WERI-Rb-1 (cell line): ENCODE measurements around the gene PDLIM5.

Source experiments
- DNase-seq: peaks from one replicate; pipeline ENCODE4 v3.0.0-alpha.2; 2020
- H3K27ac ChIP-seq: fragments of 250-450 bp; sonication (Bioruptor Pico); 2 replicates; pipeline ENCODE4 v1.5.1; 2020; ENCODE audit warnings: mild to moderate bottlenecking, moderate library complexity
- H3K27me3 ChIP-seq: fragments of 250-450 bp; sonication (Bioruptor Pico); 2 replicates; pipeline ENCODE4 v1.5.1; 2021; ENCODE audit warnings: mild to moderate bottlenecking, low read depth, moderate library complexity; ENCODE audit not compliant: insufficient read depth, severe bottlenecking
- H3K36me3 ChIP-seq: fragments of 250-450 bp; sonication (Bioruptor Pico); 2 replicates; pipeline ENCODE4 v1.5.1; 2020; ENCODE audit warnings: mild to moderate bottlenecking, moderate library complexity
- H3K4me3 ChIP-seq: 2 replicates; pipeline ENCODE4 v1.5.1; 2011; ENCODE audit warnings: low read depth, mild to moderate bottlenecking, control low read depth, low read length
- H3K9me3 ChIP-seq: fragments of 250-450 bp; sonication (Bioruptor Pico); 2 replicates; pipeline ENCODE4 v1.5.1; 2021; ENCODE audit warnings: mild to moderate bottlenecking, moderate library complexity; ENCODE audit not compliant: severe bottlenecking
- TF ChIP-seq, protein P1 (sequence below): IDR thresholded peaks from 2 replicates; pipeline ENCODE4 v1.5.1; 2011; ENCODE audit warnings: low read depth, mild to moderate bottlenecking, control low read depth, inconsistent platforms, low read length

Gene PDLIM5

DNA sequence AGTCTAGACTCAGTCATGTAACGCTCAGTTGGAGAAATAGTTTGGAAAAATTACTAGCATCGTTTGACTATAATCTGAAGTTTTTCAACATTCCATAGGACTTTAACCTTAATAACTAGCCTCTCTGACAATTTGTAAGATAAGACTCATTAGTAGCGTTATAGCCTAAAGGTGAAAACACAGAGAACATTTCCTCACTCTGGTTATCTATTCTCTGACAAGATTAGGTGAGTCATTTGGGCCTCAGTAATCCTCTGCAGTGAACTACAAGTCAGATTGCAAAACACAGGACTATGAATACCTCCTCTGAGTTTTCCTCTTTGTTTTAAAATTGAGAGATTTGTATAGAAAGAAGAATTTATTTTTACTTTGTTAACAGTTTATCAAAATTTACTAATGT, 31.8 kb upstream of the PDLIM5 start:
- H3K4me3 ChIP-seq = no peak overlapping the region
- DNase-seq = no peak
- H3K27ac ChIP-seq = no peak overlapping the region
- no peaks in the 10 kb centered on the region for H3K27me3 ChIP-seq
- no peaks in the 10 kb centered on the region for H3K9me3 ChIP-seq
- TF ChIP-seq, protein P1, sequence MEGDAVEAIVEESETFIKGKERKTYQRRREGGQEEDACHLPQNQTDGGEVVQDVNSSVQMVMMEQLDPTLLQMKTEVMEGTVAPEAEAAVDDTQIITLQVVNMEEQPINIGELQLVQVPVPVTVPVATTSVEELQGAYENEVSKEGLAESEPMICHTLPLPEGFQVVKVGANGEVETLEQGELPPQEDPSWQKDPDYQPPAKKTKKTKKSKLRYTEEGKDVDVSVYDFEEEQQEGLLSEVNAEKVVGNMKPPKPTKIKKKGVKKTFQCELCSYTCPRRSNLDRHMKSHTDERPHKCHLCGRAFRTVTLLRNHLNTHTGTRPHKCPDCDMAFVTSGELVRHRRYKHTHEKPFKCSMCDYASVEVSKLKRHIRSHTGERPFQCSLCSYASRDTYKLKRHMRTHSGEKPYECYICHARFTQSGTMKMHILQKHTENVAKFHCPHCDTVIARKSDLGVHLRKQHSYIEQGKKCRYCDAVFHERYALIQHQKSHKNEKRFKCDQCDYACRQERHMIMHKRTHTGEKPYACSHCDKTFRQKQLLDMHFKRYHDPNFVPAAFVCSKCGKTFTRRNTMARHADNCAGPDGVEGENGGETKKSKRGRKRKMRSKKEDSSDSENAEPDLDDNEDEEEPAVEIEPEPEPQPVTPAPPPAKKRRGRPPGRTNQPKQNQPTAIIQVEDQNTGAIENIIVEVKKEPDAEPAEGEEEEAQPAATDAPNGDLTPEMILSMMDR = no peak
- H3K36me3 ChIP-seq = no peaks in the 10 kb centered on the region

DNA sequence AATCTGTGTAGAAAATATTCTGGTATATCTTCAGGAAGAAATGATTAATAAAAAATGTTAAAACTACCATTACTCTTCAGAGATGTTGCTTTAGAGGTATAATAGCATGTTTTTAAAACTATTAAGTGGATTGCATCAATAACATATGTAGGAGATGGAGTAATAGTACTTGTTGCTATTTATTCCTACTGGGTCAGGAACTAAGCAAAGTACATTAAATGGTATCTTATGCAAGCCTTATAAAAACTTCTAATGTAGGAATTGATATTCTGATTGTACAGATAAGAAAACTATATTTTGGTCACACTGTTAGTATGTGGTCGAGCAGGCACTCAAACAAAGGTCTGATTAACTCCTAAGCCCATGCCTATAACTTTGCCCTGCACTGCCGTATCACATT, 31.4 kb upstream of the PDLIM5 start:
- Histone ChIP-seq H3K4me3 (no peak overlapping the region), H3K9me3 (no peaks in the 10 kb centered on the region), H3K27me3 (no peaks in the 10 kb centered on the region), H3K27ac (no peak overlapping the region), H3K36me3 (no peaks in the 10 kb centered on the region)
- DNase-seq = no peak
- TF ChIP-seq, protein P1 = no peak

DNA sequence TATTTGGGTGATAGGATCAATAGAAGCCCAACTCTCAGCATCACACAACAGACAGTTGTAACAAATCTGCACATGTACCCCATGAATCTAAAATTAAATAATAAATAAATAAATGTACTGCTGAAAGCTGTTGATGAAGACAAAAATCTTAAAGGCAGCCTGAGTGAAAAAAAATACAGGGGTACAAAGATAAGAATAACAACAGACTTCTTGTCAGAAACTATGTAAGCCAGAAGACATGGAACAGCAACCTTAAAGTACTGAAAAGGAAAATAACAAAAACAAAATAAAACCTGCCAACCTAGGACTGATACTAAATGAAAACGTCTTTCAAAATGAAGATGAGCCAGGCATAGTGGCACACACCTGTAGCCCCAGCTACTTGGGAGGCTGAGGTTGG, 25.0 kb upstream of the PDLIM5 start:
- H3K4me3 ChIP-seq = no peak overlapping the region
- TF ChIP-seq, protein P1 = no peak
- H3K27me3 ChIP-seq = no peaks in the 10 kb centered on the region
- no peak overlapping the region for H3K27ac ChIP-seq
- H3K36me3 ChIP-seq = no peaks in the 10 kb centered on the region
- H3K9me3 ChIP-seq = peaks cover 11% of the 10 kb centered on the region
- DNase-seq = no peak

DNA sequence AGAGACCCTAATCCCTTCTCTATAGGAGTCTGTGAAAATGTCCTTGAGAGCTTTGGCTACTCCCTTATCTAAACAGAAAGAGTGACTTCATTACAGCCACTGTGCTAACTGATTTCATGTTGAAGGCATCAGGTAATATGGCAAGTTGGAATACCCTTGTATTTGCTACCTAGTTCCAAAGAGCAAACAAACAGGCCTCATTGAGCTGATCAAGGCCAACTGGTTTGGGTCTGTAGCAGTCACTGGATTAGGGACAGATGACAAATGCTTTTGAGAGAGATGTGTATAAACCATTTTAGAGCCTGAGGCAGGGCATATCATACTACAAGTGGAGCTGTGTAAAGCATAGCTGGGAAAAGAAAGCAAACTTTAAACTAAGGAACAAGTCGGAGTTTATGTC, 22.9 kb upstream of the PDLIM5 start:
- Histone ChIP-seq H3K27me3 (no peaks in the 10 kb centered on the region), H3K27ac (no peak overlapping the region), H3K36me3 (no peaks in the 10 kb centered on the region), H3K9me3 (peaks cover 11% of the 10 kb centered on the region), H3K4me3 (no peak overlapping the region)
- DNase-seq = no peak
- TF ChIP-seq, protein P1 = no peak

DNA sequence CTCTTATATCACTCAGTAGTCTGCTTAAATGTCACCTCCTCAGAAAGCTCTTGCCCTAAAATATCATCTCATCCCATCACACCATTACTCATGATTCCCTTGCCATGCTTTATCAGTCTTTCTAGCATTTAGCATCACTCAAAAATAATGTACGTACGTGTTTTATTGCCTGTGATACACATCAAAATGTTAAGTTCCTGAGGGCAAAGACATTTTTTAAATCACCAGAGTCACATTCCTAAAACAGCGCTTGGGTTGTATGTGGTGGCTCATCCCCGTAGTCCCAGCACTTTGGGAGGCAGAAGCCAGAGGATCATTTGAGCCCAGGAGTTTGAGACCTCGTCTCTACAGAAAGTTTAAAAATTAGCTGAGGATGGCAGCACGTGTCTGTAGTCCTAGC, 21.3 kb upstream of the PDLIM5 start:
- no peak overlapping the region for H3K27ac ChIP-seq
- no peak overlapping the region for H3K4me3 ChIP-seq
- TF ChIP-seq, protein P1 = no peak
- peaks cover 11% of the 10 kb centered on the region for H3K9me3 ChIP-seq
- no peaks in the 10 kb centered on the region for H3K27me3 ChIP-seq
- DNase-seq = no peak
- H3K36me3 ChIP-seq = no peaks in the 10 kb centered on the region

DNA sequence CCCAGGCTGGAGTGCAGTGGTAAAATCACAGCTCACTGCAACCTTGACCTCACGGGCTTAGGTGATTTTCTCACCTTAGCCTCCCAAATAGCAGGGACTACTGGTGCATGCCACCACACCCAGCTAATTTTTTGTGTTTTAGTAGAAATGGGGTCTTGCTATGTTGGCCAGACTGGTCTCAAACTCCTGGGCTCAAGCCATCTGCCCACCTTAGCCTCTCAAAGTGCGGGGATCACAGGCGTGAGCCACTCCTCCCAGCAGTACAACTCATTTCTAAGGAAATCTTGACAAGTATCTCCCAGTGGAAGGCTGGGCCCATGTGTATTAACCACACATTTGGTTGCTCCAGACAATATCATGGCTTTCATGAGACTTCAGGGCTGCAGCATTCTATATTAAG, 20.4 kb upstream of the PDLIM5 start:
- no peaks in the 10 kb centered on the region for H3K27me3 ChIP-seq
- no peak overlapping the region for H3K27ac ChIP-seq
- peaks cover 7% of the 10 kb centered on the region for H3K9me3 ChIP-seq
- TF ChIP-seq, protein P1 = no peak
- no peak overlapping the region for H3K4me3 ChIP-seq
- no peaks in the 10 kb centered on the region for H3K36me3 ChIP-seq
- no peak for DNase-seq
